GM21723 (cell line): ENCODE measurements around the gene AMD1.
"Not testable (repeated sequence)": the region's sequence is repeated elsewhere in the genome, so short reads cannot be mapped to it uniquely, and the experiment has no call there.

ENCODE experiments used
- ATAC-seq: cut with Tn5 transposase; IDR thresholded peaks from one replicate; pipeline ENCODE4 v1.9.1; 2021; ENCODE audit warnings: mild to moderate bottlenecking, moderate library complexity; ENCODE audit not compliant: unreplicated experiment

AMD1 gene

GRCh38 chr6:110876806-110877564 is 2.4 kb downstream of the AMD1 start:
- no peak for ATAC-seq

DNA sequence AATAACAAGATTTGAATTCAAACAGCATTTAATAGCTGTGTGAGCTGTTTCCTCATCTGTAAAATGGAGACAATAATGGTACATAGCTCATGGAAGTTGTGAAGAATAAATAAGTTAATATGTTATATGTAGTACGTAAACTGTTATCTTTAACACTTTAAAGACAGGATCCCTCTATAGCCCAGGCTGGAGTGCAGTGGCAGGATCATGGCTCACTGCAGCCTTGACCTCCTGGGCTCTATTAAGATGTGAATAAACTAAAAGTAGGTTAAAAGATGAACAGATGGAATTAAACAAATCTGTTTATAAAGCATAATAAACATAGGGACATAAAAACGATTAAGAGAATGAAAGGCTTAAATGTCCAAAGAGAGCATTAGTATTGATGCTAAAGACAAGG is 3.0 kb downstream of the AMD1 start:
- no peak for ATAC-seq

- ATAC-seq = no peak
These were observed 4.4 kb downstream of the AMD1 start for GRCh38 chr6:110878751-110879522.

DNA sequence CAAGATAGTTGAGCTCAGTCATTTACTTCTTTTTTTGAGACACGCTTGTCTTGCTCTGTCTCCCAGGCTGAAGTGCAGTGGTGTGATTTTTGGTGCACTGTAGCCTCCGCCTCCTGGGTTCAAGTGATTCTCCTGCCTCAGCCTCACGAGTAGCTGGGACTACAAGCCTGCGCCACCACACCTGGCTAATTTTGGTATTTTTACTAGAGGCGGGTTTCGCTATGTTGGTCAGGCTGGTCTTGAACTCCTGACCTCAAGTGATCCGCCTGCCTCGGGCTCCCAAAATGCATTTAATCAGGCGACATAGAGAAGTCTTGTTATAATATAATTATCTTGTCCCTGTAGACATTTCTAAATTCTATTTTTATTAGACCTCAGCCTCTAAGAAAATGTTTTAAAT is 6.1 kb downstream of the AMD1 start:
- no peak for ATAC-seq

DNA sequence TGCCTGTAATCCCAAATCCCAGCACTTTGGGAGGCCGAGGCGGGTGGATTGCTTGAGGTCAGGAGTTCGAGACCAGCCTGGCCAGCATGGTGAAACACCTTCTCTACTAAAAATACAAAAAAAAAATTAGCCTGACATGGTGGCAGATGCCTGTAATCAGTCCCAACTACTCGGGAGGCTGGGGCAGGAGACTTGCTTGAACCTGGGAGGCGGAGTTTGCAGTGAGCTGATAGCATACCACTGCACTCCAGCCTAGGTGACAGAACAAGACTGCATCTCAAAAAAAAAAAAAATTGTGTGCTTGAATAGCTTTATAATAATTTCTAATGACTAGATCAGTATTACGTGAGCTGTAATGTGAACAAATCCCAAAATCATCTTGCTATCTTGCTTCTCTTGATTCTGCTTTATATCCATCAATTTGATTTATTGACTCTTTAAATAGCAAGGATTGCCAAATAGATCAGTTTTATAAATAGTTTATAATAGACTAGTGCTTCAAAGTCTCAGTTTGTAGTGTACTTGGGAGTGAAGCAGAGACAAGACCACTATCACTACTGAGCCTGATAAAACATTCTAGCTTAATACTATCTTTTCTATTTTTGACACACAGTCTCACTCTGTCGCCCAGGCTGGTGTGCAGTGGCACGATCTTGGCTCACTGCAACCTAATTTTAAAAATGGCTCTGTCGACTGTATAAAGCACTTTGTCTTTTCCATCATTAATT is 7.1 kb downstream of the AMD1 start:
- no peak for ATAC-seq

GRCh38 chr6:110882274-110882619 is 7.7 kb downstream of the AMD1 start:
- no peak for ATAC-seq

- no peak for ATAC-seq
These were observed 8.4 kb downstream of the AMD1 start for GRCh38 chr6:110882824-110883554.

GRCh38 chr6:110884321-110884720 is 9.7 kb downstream of the AMD1 start:
- no peak for ATAC-seq

GRCh38 chr6:110885526-110885925 is 10.9 kb downstream of the AMD1 start:
- no peak for ATAC-seq

DNA sequence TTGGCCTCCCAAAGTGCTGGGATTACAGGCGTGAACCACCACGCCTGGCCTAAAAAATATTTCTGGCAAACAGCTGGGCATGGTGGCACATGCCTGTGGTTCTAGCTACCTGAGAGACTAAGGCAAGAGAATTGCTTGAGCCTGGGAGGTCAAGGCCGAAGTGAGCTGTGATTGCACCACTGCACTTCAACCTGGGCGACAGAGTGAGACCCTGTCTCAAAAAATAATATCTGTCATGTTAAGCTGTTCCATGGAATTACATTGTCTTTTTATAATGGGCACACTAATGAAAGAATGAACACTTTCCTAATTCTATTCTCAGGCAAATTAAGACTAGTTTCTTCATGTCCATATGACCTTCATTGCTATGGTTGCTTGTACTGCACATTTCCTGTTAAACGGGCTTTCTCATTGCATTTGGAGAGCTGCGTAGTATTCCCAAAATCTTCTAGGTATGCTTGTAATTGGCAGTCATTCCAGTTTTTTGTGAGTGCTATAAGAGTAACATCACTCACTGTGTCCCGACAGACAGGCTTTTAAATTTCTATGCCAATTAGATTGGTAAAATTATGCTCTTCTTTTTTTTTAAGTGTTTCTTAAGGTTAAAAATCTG is 12.1 kb downstream of the AMD1 start:
- no peak for ATAC-seq

GRCh38 chr6:110890288-110890687 is 15.7 kb downstream of the AMD1 start:
- ATAC-seq = no peak

- no peak for ATAC-seq
These were observed 21.5 kb downstream of the AMD1 start for GRCh38 chr6:110895907-110896608.

DNA sequence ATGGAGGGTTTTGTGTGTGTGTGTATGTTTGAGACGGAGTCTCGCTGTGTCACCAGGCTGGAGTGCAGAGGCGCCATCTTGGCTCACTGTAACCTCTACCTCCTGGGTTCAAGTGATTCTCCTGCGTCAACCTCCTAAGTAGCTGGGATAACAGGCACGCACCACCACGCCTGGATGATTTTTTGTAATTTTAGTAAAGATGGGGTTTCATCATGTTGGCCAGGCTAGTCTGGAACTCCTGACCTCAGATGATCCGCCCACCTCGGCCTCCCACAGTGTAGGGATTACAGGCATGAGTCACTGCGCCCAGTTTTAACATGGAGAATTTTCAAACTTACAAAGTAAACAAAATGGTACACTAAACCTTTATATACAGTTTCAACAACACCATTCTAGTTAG is 22.8 kb downstream of the AMD1 start:
- ATAC-seq = no peak

DNA sequence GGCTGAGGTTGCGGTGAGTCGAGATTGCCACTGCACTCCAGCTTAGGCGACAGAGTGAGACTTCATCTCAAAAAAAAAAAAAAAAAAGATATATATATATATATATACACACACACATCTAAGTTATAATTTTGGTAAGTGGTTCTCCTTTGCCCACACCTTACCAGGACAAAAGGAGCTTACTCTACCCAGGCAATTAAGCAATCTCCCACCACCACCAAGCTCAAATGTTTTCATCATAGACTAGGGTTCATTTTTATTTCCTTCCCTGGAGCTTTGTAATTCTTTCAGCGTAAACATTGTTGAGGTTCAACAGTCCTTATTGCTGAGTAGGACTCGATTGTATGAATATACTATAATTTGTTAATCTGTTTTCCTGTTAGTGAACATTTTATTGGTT is 23.5 kb downstream of the AMD1 start:
- ATAC-seq = no peak

GRCh38 chr6:110900028-110900598 is 25.5 kb downstream of the AMD1 start:
- ATAC-seq = no peak

- not testable (repeated sequence) for ATAC-seq
These were observed 27.0 kb downstream of the AMD1 start for GRCh38 chr6:110901601-110902000.

DNA sequence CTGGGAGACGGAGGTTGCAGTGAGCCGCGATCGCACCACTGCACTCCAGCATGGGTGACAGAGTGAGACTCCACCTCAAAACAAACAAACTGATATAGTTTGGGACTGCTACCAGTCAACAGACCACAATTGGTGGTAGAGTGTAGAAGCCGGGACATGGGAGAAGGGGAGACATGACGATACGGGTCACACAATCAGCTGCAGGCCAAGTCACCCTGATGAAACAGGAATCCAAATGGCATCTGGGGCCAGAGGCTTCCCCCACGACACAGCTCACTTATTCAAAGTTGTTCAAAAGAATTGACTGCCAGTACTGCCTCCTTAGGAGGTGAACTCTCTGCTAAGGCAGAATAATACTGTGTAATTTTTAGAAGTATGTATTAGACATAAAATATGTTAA is 27.5 kb downstream of the AMD1 start:
- ATAC-seq = no peak

GRCh38 chr6:110906273-110906672 is 31.7 kb downstream of the AMD1 start:
- not testable (repeated sequence) for ATAC-seq

DNA sequence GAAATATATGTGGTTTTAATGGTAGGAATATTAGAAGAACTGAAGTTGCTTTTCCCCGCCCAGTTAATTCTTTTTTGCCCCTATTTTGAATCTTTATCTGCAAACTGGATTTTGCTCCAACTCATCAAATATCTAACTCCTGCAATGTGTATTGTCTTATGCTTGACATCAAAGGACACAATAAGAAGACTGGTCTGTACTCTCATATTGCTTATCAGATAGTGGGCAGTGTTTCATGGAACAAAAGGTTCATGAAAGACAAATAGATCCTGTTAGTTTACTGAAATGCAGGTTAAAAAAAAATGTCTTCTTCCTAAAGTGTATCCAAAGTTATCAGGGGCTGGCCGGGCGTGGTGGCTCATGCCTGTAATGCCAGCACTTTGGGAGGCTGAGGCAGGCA is 56.2 kb downstream of the AMD1 start:
- ATAC-seq = no peak

DNA sequence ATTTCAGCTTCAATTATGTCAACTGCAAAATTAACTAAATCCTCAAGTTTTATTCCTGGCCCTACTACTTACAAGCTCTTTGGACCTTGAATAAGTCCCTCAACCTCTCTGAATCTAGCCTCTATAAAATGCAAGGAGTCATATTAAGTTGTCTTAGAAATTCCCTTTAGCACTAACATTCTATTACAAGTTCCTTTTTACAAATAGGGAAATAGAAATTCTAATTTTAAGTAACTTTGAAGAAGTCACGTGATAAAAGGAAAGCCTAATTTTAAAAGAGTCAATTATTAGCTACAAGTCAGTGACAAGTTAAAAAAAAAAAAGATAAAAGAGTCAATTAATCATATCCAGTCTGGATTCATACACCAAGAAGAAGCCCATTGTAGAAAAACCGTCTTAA is 59.3 kb downstream of the AMD1 start:
- ATAC-seq = no peak
